ENCODE data around the gene C2CD2. TPM values are rescaled to one million over a fixed set of nuclear protein-coding genes. Genes with fewer than 3 reads are reported as not detected.

Gene C2CD2
- total RNA-seq, 4 donors from 2014 or later = 9.5 to 37.5 (median 18.3) TPM

GRCh38 chr21:41897047-41897669 lies 56.7 kb downstream of the C2CD2 start:
- Histone ChIP-seq H3K4me1 (no peaks in the 10 kb centered on the region), H3K9me3 (no peaks in the 10 kb centered on the region), H3K4me3 (no peak overlapping the region), H3K27ac (no peak overlapping the region), H3K36me3 (no peaks in the 10 kb centered on the region), H3K27me3 (no peaks in the 10 kb centered on the region)
- TF ChIP-seq CTCF (IDR thresholded peaks at IDR 0.05) (no peak), POLR2A (IDR thresholded peaks at IDR 0.05) (no peak)
- no peak for DNase-seq
- intact Hi-C loops (cut with DNase I; ENCODE audit: low total_unique reads) = no loop called here

- no peaks in the 10 kb centered on the region for H3K27me3 ChIP-seq
- no peak for DNase-seq
- H3K36me3 ChIP-seq = no peaks in the 10 kb centered on the region
- H3K4me3 ChIP-seq = no peak overlapping the region
- no peak overlapping the region for H3K27ac ChIP-seq
- no peak for TF ChIP-seq POLR2A (IDR thresholded peaks at IDR 0.05)
- TF ChIP-seq CTCF (IDR thresholded peaks at IDR 0.05) = no peak
- no peaks in the 10 kb centered on the region for H3K4me1 ChIP-seq
- intact Hi-C loops (cut with DNase I; ENCODE audit: low total_unique reads) = no loop called here
- H3K9me3 ChIP-seq = no peaks in the 10 kb centered on the region
These were observed 58.0 kb downstream of the C2CD2 start for GRCh38 chr21:41895643-41896493.

DNA sequence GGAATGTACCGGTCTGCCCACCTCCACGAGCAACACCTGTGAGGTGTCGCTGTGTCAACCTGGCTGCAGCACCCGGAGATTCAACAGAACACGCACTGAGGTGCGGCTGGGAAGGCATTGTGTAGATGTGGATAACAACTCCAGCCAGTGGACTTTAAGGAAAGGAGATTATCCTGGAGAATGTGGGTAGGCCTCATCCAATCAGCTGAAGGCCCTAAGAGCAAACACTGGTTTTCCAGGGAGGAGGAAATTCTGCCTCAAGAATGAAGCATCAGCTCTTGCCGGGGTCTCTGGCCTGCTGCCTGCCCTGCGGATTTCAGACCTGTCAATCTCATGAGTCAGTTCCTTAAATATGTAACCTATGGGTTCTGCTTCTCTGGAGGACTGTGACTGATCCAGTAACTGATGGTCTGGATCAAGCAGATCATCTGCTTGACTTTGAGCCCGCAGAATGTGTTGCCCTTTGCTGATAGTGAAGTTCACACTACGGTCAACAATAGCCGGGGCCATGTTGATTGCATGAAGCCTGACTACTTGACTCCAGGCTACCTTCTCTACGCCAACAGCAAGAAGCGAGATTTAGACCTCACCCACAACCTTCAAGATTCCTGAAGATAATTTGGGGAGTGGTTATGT lies 58.8 kb downstream of the C2CD2 start:
- Histone ChIP-seq H3K27ac (no peak overlapping the region), H3K9me3 (no peaks in the 10 kb centered on the region), H3K36me3 (no peaks in the 10 kb centered on the region), H3K27me3 (no peaks in the 10 kb centered on the region), H3K4me3 (no peak overlapping the region), H3K4me1 (no peaks in the 10 kb centered on the region)
- TF ChIP-seq POLR2A (IDR thresholded peaks at IDR 0.05) = no peak
- DNase-seq = no peak
- intact Hi-C loops (cut with DNase I; ENCODE audit: low total_unique reads) = no loop called here

- no peak for DNase-seq
- H3K36me3 ChIP-seq = no peaks in the 10 kb centered on the region
- H3K27ac ChIP-seq = no peak overlapping the region
- no peaks in the 10 kb centered on the region for H3K27me3 ChIP-seq
- TF ChIP-seq POLR2A (IDR thresholded peaks at IDR 0.05) (no peak), CTCF (IDR thresholded peaks at IDR 0.05) (no peak)
- intact Hi-C loops (cut with DNase I; ENCODE audit: low total_unique reads) = no loop called here
- no peak overlapping the region for H3K4me3 ChIP-seq
- H3K4me1 ChIP-seq = no peaks in the 10 kb centered on the region
- no peaks in the 10 kb centered on the region for H3K9me3 ChIP-seq
These were observed 59.3 kb downstream of the C2CD2 start for GRCh38 chr21:41894511-41894910.

DNA sequence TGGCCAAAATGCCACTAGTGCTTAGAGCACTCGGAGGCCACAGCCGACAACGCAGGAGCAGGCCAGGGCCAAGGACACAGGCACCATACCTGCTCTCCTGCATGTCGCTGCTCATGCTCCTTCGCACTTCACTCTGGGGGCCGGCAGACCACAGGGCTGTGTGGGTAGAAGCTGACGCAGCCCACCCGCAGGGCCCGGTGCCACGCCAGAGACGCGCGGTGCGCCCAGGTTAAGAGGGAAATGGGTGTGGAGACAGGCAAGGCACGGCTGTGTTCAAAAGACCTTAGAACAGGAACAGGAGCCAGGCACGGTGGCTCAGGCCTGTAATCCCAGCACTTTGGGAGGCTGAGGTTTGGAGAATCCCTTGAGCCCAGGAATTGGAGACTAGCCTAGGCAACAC lies 61.1 kb downstream of the C2CD2 start:
- intact Hi-C loops (cut with DNase I; ENCODE audit: low total_unique reads) = no loop called here
- Histone ChIP-seq H3K36me3 (no peaks in the 10 kb centered on the region), H3K27me3 (no peaks in the 10 kb centered on the region), H3K4me3 (no peak overlapping the region), H3K9me3 (no peaks in the 10 kb centered on the region), H3K27ac (no peak overlapping the region), H3K4me1 (no peaks in the 10 kb centered on the region)
- no peak for DNase-seq
- TF ChIP-seq CTCF (IDR thresholded peaks at IDR 0.05) (no peak), POLR2A (IDR thresholded peaks at IDR 0.05) (no peak)

All from uterus (tissue), 4 donors.